OCI-LY1 (cell line): ENCODE data around the gene CREB3L4.
A peak's percentile ranks its signal among the peaks of the same experiment; 100 is the strongest.

Source experiments
- H2AFZ ChIP-seq: fragments of 200-600 bp; sonication (generic), shearing (Covaris generic); 2 replicates; pipeline ENCODE4 v1.6.0; 2014; ENCODE audit warnings: antibody characterized with exemption, mild to moderate bottlenecking, low read length
- H3F3A ChIP-seq: fragments of 200-600 bp; sonication (generic), shearing (Covaris generic); 2 replicates; pipeline ENCODE4 v1.6.0; 2014; ENCODE audit warnings: mild to moderate bottlenecking, antibody characterized with exemption, low read length, moderate library complexity; ENCODE audit not compliant: insufficient read depth
- H3K27ac ChIP-seq: fragments of 200-600 bp; sonication (generic); 2 replicates; pipeline ENCODE4 v1.5.1; 2014; ENCODE audit warnings: low read length, mixed run types, mild to moderate bottlenecking, low read depth; ENCODE audit not compliant: poor library complexity, severe bottlenecking
- H3K27me3 ChIP-seq: fragments of 200-600 bp; sonication (generic); 2 replicates; pipeline ENCODE4 v1.6.0; 2014; ENCODE audit warnings: antibody characterized with exemption, mild to moderate bottlenecking, low read length, moderate library complexity; ENCODE audit not compliant: insufficient read depth
- H3K36me3 ChIP-seq: fragments of 200-600 bp; sonication (generic); 2 replicates; pipeline ENCODE4 v1.6.1; 2014; ENCODE audit warnings: mild to moderate bottlenecking, antibody characterized with exemption, low read length, moderate library complexity, mixed read lengths; ENCODE audit not compliant: insufficient read depth
- H3K4me1 ChIP-seq: fragments of 200-600 bp; sonication (generic); 2 replicates; pipeline ENCODE4 v1.5.1; 2014; ENCODE audit warnings: mild to moderate bottlenecking, low read length, moderate library complexity; ENCODE audit not compliant: insufficient read depth, severe bottlenecking
- H3K4me2 ChIP-seq: fragments of 200-600 bp; sonication (generic), shearing (Covaris generic); 2 replicates; pipeline ENCODE4 v1.6.1; 2014; ENCODE audit warnings: low read length
- H3K4me3 ChIP-seq: fragments of 200-600 bp; sonication (generic); 2 replicates; pipeline ENCODE4 v1.5.1; 2014; ENCODE audit warnings: low read length, low read depth, mild to moderate bottlenecking, mixed read lengths; ENCODE audit not compliant: poor library complexity, severe bottlenecking
- H3K79me2 ChIP-seq: fragments of 200-600 bp; shearing (Covaris generic); 2 replicates; pipeline ENCODE4 v1.6.1; 2016; ENCODE audit warnings: mixed run types, low read length, mixed read lengths; ENCODE audit not compliant: insufficient read depth
- H3K9ac ChIP-seq: fragments of 200-600 bp; sonication (generic), shearing (Covaris generic); 2 replicates; pipeline ENCODE4 v1.6.1; 2014; ENCODE audit warnings: mild to moderate bottlenecking, low read length, mixed read lengths
- H3K9me2 ChIP-seq: fragments of 200-600 bp; sonication (generic), shearing (Covaris generic); 2 replicates; pipeline ENCODE4 v1.6.1; 2014; ENCODE audit warnings: low read depth, mild to moderate bottlenecking, low read length, mixed read lengths
- H3K9me3 ChIP-seq: fragments of 200-600 bp; shearing (Covaris generic); 2 replicates; pipeline ENCODE4 v1.6.1; 2014; ENCODE audit warnings: low read length, mixed read lengths
- H4K20me1 ChIP-seq: fragments of 200-600 bp; sonication (generic), shearing (Covaris generic); 2 replicates; pipeline ENCODE4 v1.6.0; 2016; ENCODE audit warnings: mild to moderate bottlenecking, low read length; ENCODE audit not compliant: insufficient read depth
- CTCF ChIP-seq: fragments of 200-600 bp; sonication (generic), shearing (Covaris generic); IDR thresholded peaks from 2 replicates; pipeline ENCODE4 v1.5.1; 2017; ENCODE audit warnings: mild to moderate bottlenecking, antibody characterized with exemption, low read length, moderate library complexity, mixed read lengths
- EZH2 ChIP-seq: fragments of 200-600 bp; sonication (generic), shearing (Covaris generic); IDR thresholded peaks from 2 replicates; pipeline ENCODE4 v1.8.0; 2017; ENCODE audit warnings: borderline replicate concordance, mixed run types, mild to moderate bottlenecking, antibody characterized with exemption, low read length, moderate library complexity, mixed read lengths

The CREB3L4 gene

GRCh38 chr1:153959454-153959853 lies 8.2 kb upstream of the CREB3L4 start:
- peaks cover 52% of the 10 kb centered on the region for H3K4me1 ChIP-seq

GRCh38 chr1:153960206-153960605 lies 7.5 kb upstream of the CREB3L4 start:
- no peaks in the 10 kb centered on the region for H4K20me1 ChIP-seq
- H3K4me1 ChIP-seq = peaks cover 55% of the 10 kb centered on the region
- H3K4me2 ChIP-seq = no peak overlapping the region
- H3K4me3 ChIP-seq = no peak overlapping the region
- no peak overlapping the region for H2AFZ ChIP-seq
- peaks cover 7% of the 10 kb centered on the region; the same call in 1 of the 2 replicates for H3K36me3 ChIP-seq
- H3K9ac ChIP-seq = no peak overlapping the region
- no peak overlapping the region for H3K27ac ChIP-seq
- no peaks in the 10 kb centered on the region for H3K27me3 ChIP-seq
- H3F3A ChIP-seq = no peaks in the 10 kb centered on the region
- no peaks in the 10 kb centered on the region for H3K9me2 ChIP-seq
- H3K9me3 ChIP-seq = no peaks in the 10 kb centered on the region
- H3K79me2 ChIP-seq = peaks cover 24% of the 10 kb centered on the region
- TF ChIP-seq EZH2 (no peak), CTCF (no peak)

More at GRCh38 chr1:153959454-153959853, 8.2 kb upstream of the CREB3L4 start:
- no peaks in the 10 kb centered on the region for H3F3A ChIP-seq
- H3K9me3 ChIP-seq = no peaks in the 10 kb centered on the region
- peaks cover 24% of the 10 kb centered on the region for H3K79me2 ChIP-seq
- TF ChIP-seq EZH2 (no peak), CTCF (no peak)
- H3K27ac ChIP-seq = no peak overlapping the region
- H4K20me1 ChIP-seq = no peaks in the 10 kb centered on the region
- H3K36me3 ChIP-seq = peaks cover 13% of the 10 kb centered on the region; the same call in 1 of the 2 replicates
- no peak overlapping the region for H3K4me2 ChIP-seq
- H3K9ac ChIP-seq = no peak overlapping the region
- H2AFZ ChIP-seq = no peak overlapping the region
- no peaks in the 10 kb centered on the region for H3K27me3 ChIP-seq
- H3K4me3 ChIP-seq = no peak overlapping the region
- H3K9me2 ChIP-seq = no peaks in the 10 kb centered on the region

- Histone ChIP-seq H3K27ac (peak overlapping the region; percentile 73), H3K79me2 (peaks cover 15% of the 10 kb centered on the region), H3K36me3 (peaks cover 7% of the 10 kb centered on the region; the same call in 1 of the 2 replicates), H3K4me2 (peak overlapping the region; percentile 88), H3K4me3 (peak overlapping the region; percentile 72), H3F3A (no peaks in the 10 kb centered on the region), H4K20me1 (no peaks in the 10 kb centered on the region), H3K9ac (peak overlapping the region; percentile 84; the same call in 1 of the 2 replicates), H3K27me3 (no peaks in the 10 kb centered on the region), H3K9me3 (no peaks in the 10 kb centered on the region), H2AFZ (no peak overlapping the region), H3K9me2 (no peaks in the 10 kb centered on the region), H3K4me1 (peaks cover 56% of the 10 kb centered on the region)
- TF ChIP-seq EZH2 (no peak), CTCF (no peak)
These were observed 6.3 kb upstream of the CREB3L4 start for GRCh38 chr1:153961421-153961820.
